AG08396 (cell line): ENCODE results near the gene KDM6A.
"Not testable (repeated sequence)": the region's sequence is repeated elsewhere in the genome, so short reads cannot be mapped to it uniquely, and the experiment has no call there.

Source experiments
- DNase-seq: peaks from one replicate; pipeline ENCODE4 v3.0.0; 2012; ENCODE audit warnings: low spot score, mixed read lengths

The KDM6A gene

DNA sequence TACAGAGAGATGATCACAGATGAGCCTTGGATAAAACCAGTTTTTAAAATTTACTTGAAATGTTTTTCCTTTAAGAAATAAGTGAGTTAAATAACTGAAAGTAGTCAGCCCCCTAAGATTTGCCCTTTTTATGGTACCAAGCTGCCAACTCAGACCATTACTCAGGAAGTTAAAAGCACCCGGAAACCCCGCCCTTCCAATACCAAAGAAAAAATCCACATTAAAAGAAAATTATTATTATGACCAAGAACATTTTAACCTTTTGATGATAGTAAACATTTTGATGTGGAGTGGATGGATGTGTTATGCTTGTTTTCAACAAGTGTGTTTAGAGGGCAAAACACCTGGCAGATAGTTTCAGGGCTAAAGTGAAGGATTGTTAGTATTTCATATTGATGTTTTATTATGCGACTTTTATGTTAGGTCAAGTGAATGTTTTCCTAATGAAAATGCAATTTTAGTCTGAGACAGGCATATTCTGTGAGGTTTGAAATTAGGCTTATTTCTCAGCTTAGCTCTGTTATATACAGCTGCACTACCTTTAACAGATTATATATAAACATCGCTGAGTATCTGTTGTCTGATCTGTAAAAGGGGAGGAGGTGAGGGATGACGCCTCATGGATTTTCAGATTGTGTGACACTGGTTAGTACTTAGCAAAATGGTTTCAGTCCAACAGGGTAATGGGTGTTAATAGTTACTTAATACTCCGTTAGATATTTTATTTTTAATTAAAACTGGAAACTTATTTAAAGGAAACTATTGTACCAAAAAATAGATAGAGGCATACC is 89.0 kb downstream of the KDM6A start:
- no peak for DNase-seq

DNA sequence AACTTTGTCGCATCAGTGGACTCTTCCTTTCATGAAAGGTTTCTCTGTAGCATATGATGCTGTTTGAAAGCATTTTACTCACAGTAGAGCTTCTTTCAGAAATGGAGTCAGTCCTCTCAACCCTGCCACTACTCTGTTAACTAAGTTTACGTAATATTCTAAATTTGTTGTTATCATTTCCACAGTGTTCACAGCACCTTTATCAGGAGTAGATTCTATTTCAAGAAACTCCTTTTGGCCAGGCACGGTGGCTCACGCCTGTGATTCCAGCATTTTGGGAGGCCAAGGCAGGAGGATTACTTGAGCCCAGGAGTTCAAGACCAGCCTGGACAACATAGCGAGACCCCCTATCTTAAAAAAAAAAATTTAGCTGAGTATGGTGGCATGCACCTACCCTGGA is 90.0 kb downstream of the KDM6A start:
- DNase-seq, result no peak

DNA sequence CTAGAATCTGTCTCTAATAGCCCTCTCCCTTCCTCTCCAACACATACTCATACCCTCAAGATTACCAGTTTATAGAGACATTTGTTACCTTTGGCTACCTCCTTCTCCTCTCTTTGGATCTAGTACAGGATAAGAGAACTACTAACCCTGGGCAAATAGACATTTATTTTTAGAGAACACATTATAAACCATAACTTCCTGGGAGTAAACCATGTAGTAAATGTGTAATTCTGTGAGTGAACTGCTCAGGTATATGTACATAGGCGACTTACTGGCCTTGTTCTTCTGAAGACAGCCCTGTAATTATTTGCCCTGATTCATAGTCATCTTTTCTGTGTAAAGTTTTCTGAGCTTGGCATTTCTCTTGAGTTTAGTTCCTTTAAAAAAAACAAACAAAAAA is 94.2 kb downstream of the KDM6A start:
- DNase-seq, result no peak

DNA sequence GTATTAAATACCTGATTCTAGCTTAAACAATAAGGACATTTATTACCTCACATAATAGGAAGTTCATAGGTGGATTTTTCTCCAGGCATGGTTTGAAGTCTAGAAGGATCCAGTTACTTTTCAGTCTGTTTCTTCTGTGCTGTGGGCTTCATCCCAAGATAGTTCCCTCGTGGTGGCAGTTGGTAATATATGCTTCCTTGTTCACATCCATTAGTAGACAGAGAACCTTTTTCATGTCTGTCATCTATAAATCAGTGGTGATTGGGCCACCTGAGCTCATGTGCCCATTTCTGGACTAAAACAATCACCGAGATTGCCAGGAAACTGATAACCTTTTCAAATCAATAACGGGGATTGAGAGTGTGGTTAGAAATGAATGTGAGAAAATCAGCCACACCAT is 97.7 kb downstream of the KDM6A start:
- no peak for DNase-seq

DNA sequence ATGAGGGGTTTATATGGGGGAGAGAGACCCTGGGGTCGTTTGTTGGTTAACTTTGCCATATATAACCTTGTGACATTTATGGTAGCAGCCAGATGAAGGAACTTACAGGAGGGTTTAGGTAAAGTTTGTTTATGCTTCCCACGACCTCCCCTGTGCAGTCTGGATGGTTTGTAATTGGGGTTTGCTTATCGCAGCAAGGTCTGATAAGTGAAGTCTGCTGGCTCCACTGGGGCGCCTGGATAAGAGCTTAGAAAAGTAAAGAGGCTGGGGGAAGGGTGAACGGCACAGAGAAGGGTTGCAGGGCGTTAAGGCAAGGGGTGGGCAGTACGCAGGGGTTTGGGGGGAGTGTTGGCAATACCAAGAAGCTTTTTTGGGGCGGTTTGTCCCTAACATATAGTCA is 98.7 kb downstream of the KDM6A start:
- no peak for DNase-seq

- no peak for DNase-seq
Observed at GRCh38 chrX:44972132-44972531, 99.1 kb downstream of the KDM6A start.

GRCh38 chrX:44973420-44973932 is 100.5 kb downstream of the KDM6A start:
- DNase-seq, result no peak

DNA sequence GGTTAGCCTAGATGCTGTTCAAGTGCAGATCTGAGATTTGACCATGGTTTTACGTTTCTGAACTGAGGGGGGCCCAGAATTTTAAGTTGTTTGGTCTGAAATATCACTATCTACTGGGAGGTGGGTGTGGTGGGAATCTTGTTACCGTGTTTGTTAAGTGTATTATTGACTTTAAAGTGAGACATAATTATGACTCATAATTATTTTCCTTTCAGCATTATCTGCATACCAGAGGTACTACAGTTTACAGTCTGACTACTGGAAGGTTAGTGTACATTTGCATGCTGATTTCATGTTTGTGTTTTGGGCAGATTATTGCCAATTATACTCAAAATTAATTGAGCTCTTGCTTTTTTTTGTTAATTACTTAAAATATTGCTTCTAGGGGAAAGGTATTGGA is 101.5 kb downstream of the KDM6A start:
- peak; percentile 17 for DNase-seq

GRCh38 chrX:44975666-44976263 is 102.8 kb downstream of the KDM6A start:
- no peak for DNase-seq

DNA sequence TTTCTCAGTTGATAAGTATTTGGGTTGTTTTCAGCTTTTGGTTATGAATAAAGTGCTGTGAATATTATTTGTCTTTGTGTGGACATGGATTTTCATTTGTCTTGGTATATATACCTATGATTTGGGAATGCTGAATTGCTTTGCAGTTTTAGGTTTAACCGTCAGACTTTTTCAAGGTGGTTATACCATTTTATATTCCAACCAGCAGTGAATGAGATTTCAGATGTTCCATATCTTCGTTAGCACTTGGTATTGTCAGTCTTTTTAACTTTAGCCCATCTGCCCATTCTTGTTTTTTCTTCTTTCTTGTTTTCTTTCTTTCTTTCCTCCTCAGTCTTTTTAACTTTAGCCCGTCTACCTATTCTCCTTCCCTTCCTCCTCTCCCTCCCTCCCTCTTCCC is 106.0 kb downstream of the KDM6A start:
- DNase-seq, result no peak

DNA sequence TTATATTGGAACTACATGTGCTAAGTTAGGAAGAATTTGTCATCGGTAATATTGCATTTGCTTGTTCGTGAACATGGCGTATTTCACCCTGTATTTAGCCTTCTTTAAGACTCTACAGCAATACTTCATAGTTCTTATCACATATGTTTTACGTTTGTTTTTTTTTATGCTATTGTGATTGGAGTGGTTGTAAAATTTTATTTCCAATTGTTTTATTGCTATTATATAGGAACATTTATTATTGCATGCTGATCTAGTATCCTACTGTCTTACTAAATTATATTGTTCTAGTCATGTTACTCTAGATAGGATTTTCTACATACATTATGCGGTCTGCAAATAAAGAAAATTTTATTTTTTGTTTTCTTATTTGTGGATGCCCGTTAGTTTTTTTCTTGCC is 107.4 kb downstream of the KDM6A start:
- no peak for DNase-seq

GRCh38 chrX:44980883-44981282 is 107.9 kb downstream of the KDM6A start:
- DNase-seq, result no peak

DNA sequence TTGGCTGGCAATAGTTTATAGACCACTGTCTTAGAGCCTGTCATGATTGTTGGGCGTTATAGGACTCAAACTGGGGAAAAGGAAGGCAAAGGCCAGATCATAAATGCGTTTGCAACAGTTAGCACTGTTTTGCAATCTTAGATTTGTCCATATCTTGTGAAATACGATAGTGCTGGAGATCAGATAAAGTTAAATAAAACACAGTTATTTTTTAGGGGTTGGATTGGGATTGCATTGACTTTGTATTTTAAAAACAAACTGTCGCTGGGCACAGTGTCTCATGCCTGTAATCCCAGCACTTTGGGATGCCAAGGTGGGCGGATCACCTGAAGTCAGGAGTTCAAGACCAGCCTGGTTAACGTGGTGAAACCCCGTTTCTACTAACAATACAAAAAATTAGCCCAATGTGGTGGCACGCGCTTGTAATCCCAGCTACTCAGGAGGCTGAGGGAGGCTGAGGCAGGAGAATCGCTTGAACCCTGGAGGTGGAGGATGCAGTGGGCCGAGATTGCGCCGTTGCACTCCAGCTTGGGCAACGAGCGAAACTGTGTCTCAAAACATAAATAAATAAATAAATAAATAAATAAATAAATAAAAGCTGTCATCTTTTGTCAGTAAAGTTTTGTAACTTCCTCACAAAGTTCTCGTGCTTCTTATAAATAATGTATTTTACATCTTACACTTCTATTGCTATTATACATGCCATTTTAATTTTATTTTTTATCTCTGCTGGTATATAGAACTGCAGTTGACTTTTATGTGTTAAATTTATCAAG is 117.2 kb downstream of the KDM6A start:
- no peak for DNase-seq

DNA sequence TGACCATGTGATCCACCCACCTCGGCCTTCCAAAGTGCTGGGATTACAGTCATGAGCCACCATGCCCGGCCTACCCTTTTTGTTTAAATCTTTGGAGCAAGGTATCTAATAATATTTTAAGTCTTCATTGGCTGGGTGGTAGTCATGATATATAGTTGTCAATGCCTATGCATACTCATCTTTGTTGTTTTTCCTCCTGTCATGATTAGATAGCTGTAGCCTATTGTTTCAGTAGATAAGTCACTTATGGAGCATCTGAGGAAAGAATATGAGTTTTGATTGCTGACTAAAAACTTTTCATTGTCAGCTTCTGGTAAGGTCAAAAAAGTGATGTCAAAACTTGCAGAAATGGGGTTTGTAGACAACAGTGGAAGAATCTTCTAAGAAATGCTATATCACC is 119.8 kb downstream of the KDM6A start:
- DNase-seq, result no peak

DNA sequence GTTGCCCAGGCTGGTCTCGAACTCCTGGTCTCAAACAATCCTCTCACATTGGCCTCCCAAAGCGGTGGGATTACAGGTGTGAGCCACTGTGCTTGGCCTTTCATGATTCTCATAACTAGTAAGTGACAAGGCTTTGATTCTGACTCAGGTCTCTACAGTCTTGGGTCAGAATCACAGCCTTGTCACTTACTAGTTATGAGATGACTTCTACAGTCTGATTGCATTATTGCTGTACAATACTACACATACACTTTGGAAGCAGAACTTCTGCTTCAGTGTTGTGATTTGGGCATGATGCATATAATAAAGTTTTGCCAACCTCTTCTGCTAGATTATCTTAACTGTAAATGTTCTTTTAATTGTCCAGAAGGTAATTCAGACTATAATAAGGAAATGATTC is 123.3 kb downstream of the KDM6A start:
- no peak for DNase-seq

GRCh38 chrX:44997282-44997812 is 124.4 kb downstream of the KDM6A start:
- DNase-seq, result no peak

GRCh38 chrX:44997888-44998287 is 124.9 kb downstream of the KDM6A start:
- DNase-seq, result no peak

DNA sequence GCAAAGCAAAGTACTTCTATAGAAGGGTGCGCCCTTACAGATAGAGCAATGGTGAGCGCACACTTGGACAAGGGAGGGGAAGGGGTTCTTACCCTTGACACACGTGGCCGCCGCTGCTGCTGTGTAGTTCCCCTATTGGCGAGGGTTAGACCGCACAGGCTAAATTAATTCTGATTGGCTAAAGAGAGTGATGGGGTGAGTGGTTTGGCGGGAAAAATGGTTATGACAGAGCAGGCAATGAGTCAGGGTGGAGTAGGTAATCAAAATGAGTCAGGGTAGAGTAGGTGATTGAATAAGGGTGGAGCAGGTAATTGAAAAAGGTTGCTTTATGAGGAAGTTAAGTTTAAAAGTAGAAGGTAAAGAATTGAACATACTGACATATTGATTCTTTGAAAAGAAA is 126.2 kb downstream of the KDM6A start:
- not testable (repeated sequence) for DNase-seq

- DNase-seq, result not testable (repeated sequence)
Observed at GRCh38 chrX:44999872-45000271, 126.9 kb downstream of the KDM6A start.

DNA sequence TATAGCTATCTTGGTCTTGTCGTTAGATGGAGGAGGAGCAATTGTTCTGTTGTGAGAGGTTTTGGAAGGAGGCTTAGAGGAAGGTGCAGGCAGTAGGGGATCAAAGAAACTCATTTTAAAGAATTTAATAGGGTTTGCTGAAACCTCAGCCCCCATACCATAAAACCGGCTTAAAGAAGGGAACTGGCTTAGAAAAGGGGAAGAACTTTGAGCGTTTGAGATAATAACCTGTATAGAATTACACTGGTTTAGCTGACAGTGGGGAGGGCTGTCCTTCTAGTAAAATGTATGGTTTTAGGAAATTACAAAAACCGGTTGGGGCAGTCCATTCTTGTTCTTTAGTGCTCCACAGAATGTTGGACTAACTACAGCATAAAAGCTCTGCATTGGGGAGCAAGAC is 128.1 kb downstream of the KDM6A start:
- no peak for DNase-seq

- no peak for DNase-seq
Observed at GRCh38 chrX:45003085-45003484, 130.1 kb downstream of the KDM6A start.

- DNase-seq, result no peak
Observed at GRCh38 chrX:45006002-45006800, 133.2 kb downstream of the KDM6A start.
